K562 (cell line): ENCODE data around the gene MOGAT2. TPM values are rescaled to one million over a fixed set of nuclear protein-coding genes. Genes with fewer than 3 reads are reported as not detected.
A peak's percentile ranks its signal among the peaks of the same experiment; 100 is the strongest.

Experiments used
- ATAC-seq: fragments of 200-7000 bp; cut with Tn5 transposase; 3 replicates; pipeline ENCODE4 v1.9.1; 2020; ENCODE audit warnings: moderate library complexity
- BruUV-seq: library from RNA; stranded (reverse); fragments of 400-500 nt; replicated peaks from 2 replicates; lab custom pipeline; 2021; lab: Mats Ljungman, UMichigan
- CTCF ChIA-PET: fragments of 300-600 bp; formaldehyde crosslinking; extraction: SDS; loops from one replicate; lab custom pipeline; 2021; ENCODE audit warnings: low intra/inter-chr PET ratio; lab: Yijun Ruan, JAX
- POLR2A ChIA-PET: fragments of 300-600, 350-650 bp; sonication (Branson Sonifier 250); formaldehyde crosslinking; extraction: SDS; loops from one replicate; lab custom pipeline; 2021; ENCODE audit warnings: antibody characterized with exemption, inconsistent platforms; lab: Yijun Ruan, JAX
- DNase-seq, 4 experiments: peaks; one replicate each; pipeline versions ENCODE4 v3.0.0 to v3.0.0-alpha.2; 2011 to 2018; ENCODE audit warnings: low spot score in 3 of 4, mixed read lengths in 3 of 4; ENCODE audit errors: extremely low read depth in 1 of 4
- FAIRE-seq: peaks from 2 replicates; lab custom pipeline; 2011; peaks lifted over from hg19 to GRCh38; lab: Jason Lieb, UNC
- H2AFZ ChIP-seq: 2 replicates; pipeline ENCODE4 v1.6.0; 2011; ENCODE audit warnings: low read depth, low read length, control low read depth, inconsistent platforms
- H3K27ac ChIP-seq: fragments of 200-600 bp; 3 replicates; pipeline ENCODE4 v1.8.0; 2011; ENCODE audit warnings: low read depth, mild to moderate bottlenecking, control low read depth, inconsistent platforms, low read length, moderate library complexity, mixed read lengths; ENCODE audit errors: extremely low read depth
- H3K27me3 ChIP-seq, 2 experiments: fragments of 300-600 bp in 1 of 2; 2 replicates in 1 of 2; 3 replicates in 1 of 2; pipeline versions ENCODE4 v1.6.0 to v1.8.0; 2011; ENCODE audit warnings: inconsistent platforms in 2 of 2, low read length in 2 of 2, mild to moderate bottlenecking in 1 of 2, mixed read lengths in 1 of 2, moderate library complexity in 1 of 2; ENCODE audit not compliant: control insufficient read depth in 2 of 2, insufficient read depth in 2 of 2
- H3K36me3 ChIP-seq: fragments of 300-600 bp; 3 replicates; pipeline ENCODE4 v1.8.0; 2011; ENCODE audit warnings: mild to moderate bottlenecking, low read length, inconsistent platforms; ENCODE audit not compliant: control insufficient read depth, insufficient read depth
- H3K4me1 ChIP-seq, 2 experiments: fragments of 200-600 bp in 1 of 2; replicated peaks in 1 of 2; 2 replicates in 1 of 2; 3 replicates in 1 of 2; pipeline versions ENCODE4 v1.5.1 to v1.8.0; 2011; ENCODE audit warnings: inconsistent platforms in 2 of 2, low read length in 2 of 2, mild to moderate bottlenecking in 1 of 2, mixed read lengths in 1 of 2, moderate library complexity in 1 of 2; ENCODE audit not compliant: control insufficient read depth in 2 of 2, insufficient read depth in 2 of 2
- H3K4me2 ChIP-seq: 2 replicates; pipeline ENCODE4 v1.6.1; 2011; ENCODE audit warnings: low read length, control low read depth, inconsistent platforms, mixed read lengths; ENCODE audit not compliant: insufficient read depth
- H3K4me3 ChIP-seq: fragments of 200-600 bp; sonication (generic), shearing (Covaris generic); 2 replicates; pipeline ENCODE4 v1.5.1; 2016; ENCODE audit warnings: control low read depth, inconsistent platforms
- H3K79me2 ChIP-seq: fragments of 200-600 bp; 3 replicates; pipeline ENCODE4 v1.8.0; 2011; ENCODE audit warnings: low read length, inconsistent platforms; ENCODE audit not compliant: control insufficient read depth, insufficient read depth
- H3K9ac ChIP-seq, 2 experiments: 2 replicates each; pipeline versions ENCODE4 v1.6.0 to v1.6.1; 2011; ENCODE audit warnings: low read depth in 2 of 2, low read length in 2 of 2, control low read depth in 1 of 2, inconsistent platforms in 1 of 2, mild to moderate bottlenecking in 1 of 2, mixed read lengths in 1 of 2; ENCODE audit not compliant: insufficient read depth in 1 of 2
- H3K9me1 ChIP-seq: one replicate; pipeline ENCODE4 v1.6.0; 2011; ENCODE audit warnings: inconsistent platforms, mild to moderate bottlenecking, low read length, moderate library complexity; ENCODE audit not compliant: control insufficient read depth, insufficient read depth
- H3K9me3 ChIP-seq: replicated peaks from 2 replicates; pipeline ENCODE4 v1.5.1; 2011; ENCODE audit warnings: low read depth, low read length, inconsistent platforms; ENCODE audit not compliant: control insufficient read depth, insufficient read depth
- H4K20me1 ChIP-seq: replicated peaks from 2 replicates; pipeline ENCODE4 v1.6.1; 2011; ENCODE audit warnings: low read length, inconsistent platforms, mixed read lengths; ENCODE audit not compliant: control insufficient read depth, insufficient read depth
- ADNP ChIP-seq: fragments of 200-800 bp; sonication (Bioruptor generic); IDR thresholded peaks from 2 replicates; pipeline ENCODE4 v1.6.1; 2016; ENCODE audit warnings: missing genetic modification characterization, missing compliant biosample characterization
- ARID2 ChIP-seq: fragments of 450-650 bp; IDR thresholded peaks from 2 replicates; pipeline ENCODE4 v1.6.1; 2017; ENCODE audit warnings: antibody characterized with exemption, mild to moderate bottlenecking
- BRF1 ChIP-seq: IDR thresholded peaks from 3 replicates; pipeline ENCODE4 v1.6.1; 2011; ENCODE audit warnings: borderline replicate concordance, mild to moderate bottlenecking; ENCODE audit not compliant: insufficient read length; ENCODE audit errors: extremely low read depth
- CBX1 ChIP-seq: sonication (generic); IDR thresholded peaks from 2 replicates; pipeline ENCODE4 v1.6.1; 2016; ENCODE audit warnings: antibody characterized with exemption, low read depth, mild to moderate bottlenecking
- CHCHD3 ChIP-seq: fragments of 250-450 bp; sonication (Bioruptor Pico); IDR thresholded peaks from 2 replicates; pipeline ENCODE4 v2.1.2; 2022; ENCODE audit warnings: mild to moderate bottlenecking
- EP300 ChIP-seq: IDR thresholded peaks from 2 replicates; pipeline ENCODE4 v1.6.1; 2012; ENCODE audit warnings: low read length, improper control_type of control experiment
- GABPB1 ChIP-seq: sonication (generic); formaldehyde crosslinking; IDR thresholded peaks from 2 replicates; pipeline ENCODE4 v1.8.0; 2022; ENCODE audit warnings: mild to moderate bottlenecking, missing genetic modification reagents
- JUN ChIP-seq, 2 experiments: sonication (generic) in 1 of 2; formaldehyde crosslinking in 1 of 2; IDR thresholded peaks; 2 replicates each; pipeline versions ENCODE4 v1.6.1 to v1.8.0; 2012 to 2022; ENCODE audit warnings: borderline replicate concordance in 2 of 2, mild to moderate bottlenecking in 2 of 2, improper control_type of control experiment in 1 of 2, low read depth in 1 of 2, low read length in 1 of 2, missing genetic modification reagents in 1 of 2
- MTF1 ChIP-seq: fragments of 250-450 bp; sonication (Bioruptor Pico); IDR thresholded peaks from 2 replicates; pipeline ENCODE4 v1.9.0; 2021; ENCODE audit warnings: moderate library complexity, mild to moderate bottlenecking, inconsistent platforms, borderline replicate concordance
- NCOA2 ChIP-seq, 2 experiments: fragments of 450-650 bp; IDR thresholded peaks; 2 replicates each; pipeline ENCODE4 v1.6.1; 2018; ENCODE audit warnings: mild to moderate bottlenecking in 2 of 2, moderate library complexity in 1 of 2; ENCODE audit not compliant: partially characterized antibody in 2 of 2
- NR2F6 ChIP-seq: fragments of 450-650 bp; formaldehyde crosslinking; IDR thresholded peaks from 2 replicates; pipeline ENCODE4 v1.4.0; 2020; ENCODE audit warnings: mild to moderate bottlenecking
- RNF219 ChIP-seq: fragments of 250-450 bp; sonication (Bioruptor Pico); IDR thresholded peaks from 2 replicates; pipeline ENCODE4 v1.5.0; 2022; ENCODE audit warnings: mild to moderate bottlenecking
- SMARCA5 ChIP-seq: fragments of 450-650 bp; IDR thresholded peaks from 2 replicates; pipeline ENCODE4 v1.6.1; 2016
- TBP ChIP-seq: optimal IDR thresholded peaks from 2 replicates; pipeline ENCODE3; 2011; ENCODE audit warnings: low read depth, low read length, improper control_type of control experiment
- TRIM28 ChIP-seq: fragments of 450-650 bp; IDR thresholded peaks from 2 replicates; pipeline ENCODE4 v1.6.1; 2017
- ZBTB43 ChIP-seq: sonication (generic); formaldehyde crosslinking; IDR thresholded peaks from 2 replicates; pipeline ENCODE4 v1.8.0; 2023; ENCODE audit warnings: mild to moderate bottlenecking, missing genetic modification reagents
- ZFP1 ChIP-seq: fragments of 450-650 bp; formaldehyde crosslinking; IDR thresholded peaks from 2 replicates; pipeline ENCODE4 v1.4.0; 2020; ENCODE audit warnings: mild to moderate bottlenecking, mixed read lengths
- ZNF175 ChIP-seq: fragments of 200-800 bp; sonication (Bioruptor generic); IDR thresholded peaks from 2 replicates; pipeline ENCODE4 v1.6.1; 2016; ENCODE audit warnings: low read depth, mild to moderate bottlenecking, missing genetic modification characterization, missing compliant biosample characterization
- ZNF445 ChIP-seq: fragments of 250-450 bp; sonication (Bioruptor Pico); IDR thresholded peaks from 2 replicates; pipeline ENCODE4 v1.4.0; 2020; ENCODE audit warnings: low read depth, mild to moderate bottlenecking, moderate library complexity
- WGBS: fragments of 100-300 bp; shearing (Covaris generic); methylation state at CpG from one replicate; pipeline ENCODE4 v1.1.6; 2016; ENCODE audit warnings: low coverage, mixed read lengths; ENCODE audit not compliant: insufficient coverage; ENCODE audit errors: missing lambda C conversion rate; 5-methylcytosine and 5-hydroxymethylcytosine counted together
- in situ Hi-C: fragments of 300-500 bp; cut with MboI; formaldehyde crosslinking; loops from 4 replicates; pipeline ENCODE4 v1.15.0; 2018; ENCODE audit warnings: inconsistent platforms, mixed read lengths
- intact Hi-C: fragments of 100-400 bp; cut with micrococcal nuclease; formaldehyde crosslinking; loops from 2 replicates; pipeline ENCODE4 v1.14.2; 2022
- polyA plus RNA-seq, 8 experiments: library from polyadenylated mRNA; depleted of rRNA in 4 of 8; stranded (reverse) in 5 of 8; unstranded in 3 of 8; fragments of >200 nt; fragmentation: Nextera tagmentation in 2 of 8; fragmentation: Illumina TruSeq in 1 of 8; extraction: Ambion mirVana in 2 of 8; extraction: Trizol in 1 of 8; gene quantifications; 2 replicates each; pipeline versions ENCODE4 v1.2.1 to v1.2.3, GENCODE V29; 2011 to 2014; ENCODE audit warnings: inconsistent platforms in 1 of 8, missing spikeins in 1 of 8
- total RNA-seq, 7 experiments: library from RNA; depleted of rRNA in 6 of 7; stranded (reverse); fragments of >200 nt in 6 of 7; fragmentation: Illumina TruSeq in 2 of 7; extraction: Trizol in 2 of 7; gene quantifications; 2 replicates each; pipeline versions ENCODE4 v1.2.1 to v1.2.3, GENCODE V29; 2011 to 2021; ENCODE audit warnings: low replicate concordance in 1 of 7

MOGAT2 gene
- total and polyA plus RNA-seq, 9 of the 15 experiments (the other 6 are each of a cell fraction or from before 2014, with no cell fraction given) = 0.09 TPM; not detected in 7

- TF ChIP-seq RNF219 (no peak), ZFP1 (CRISPR knock-in tag) (no peak), TBP (no peak), EP300 (no peak), NR2F6 (CRISPR knock-in tag) (no peak), NCOA2 (IDR thresholded peaks at IDR 0.05; ENCODE audit: partially characterized antibody in 2 of 2) (no peak), ZNF175 (no peak), BRF1 (no peak), JUN (IDR thresholded peaks at IDR 0.05; ENCODE audit: borderline replicate concordance, low read depth, low read length) (no peak), JUN (CRISPR knock-in tag; IDR thresholded peaks at IDR 0.05; ENCODE audit: borderline replicate concordance) (no peak)
Observed at GRCh38 chr11:75767228-75767572, 49.6 kb downstream of the MOGAT2 start (continued).

GRCh38 chr11:75767793-75768111 is 50.1 kb downstream of the MOGAT2 start:
- Histone ChIP-seq H3K9me3 (no peaks in the 10 kb centered on the region), H3K79me2 (no peaks in the 10 kb centered on the region), H3K9ac (0 out of 4 replicates have a peak overlapping the region, but pooled peaks of 1 of the 2 experiments have one; percentile 63), H2AFZ (peak overlapping the region; percentile 98), H3K4me2 (peak overlapping the region; percentile 74), H4K20me1 (no peaks in the 10 kb centered on the region), H3K4me1 (peaks cover 20 to 30% of the 10 kb centered on the region in 2 experiments), H3K9me1 (no peaks in the 10 kb centered on the region), H3K36me3 (no peaks in the 10 kb centered on the region), H3K27ac (peak overlapping the region; percentile 93), H3K27me3 (peaks cover 7 to 10% of the 10 kb centered on the region in 2 experiments; a peak in 4 of 5 replicates), H3K4me3 (peak overlapping the region; percentile 45; the same call in 1 of the 2 replicates)
- ChIA-PET POLR2A (no interaction called here), CTCF (interaction anchor here (0.6 to 2.4 kb wide), 3 partner anchors 45 to 62 kb away, joined by 6 to 10 read pairs (median 7); no protein-coding TSS in a partner anchor)
- WGBS = 17% methylated on average over 1 of the region's 1 CpG
- FAIRE-seq (no peak), DNase-seq (no peak), ATAC-seq (no peak)
- in situ Hi-C loops = no loop called here
- intact Hi-C loops = loop anchor here (1.0 kb wide), 2 partner anchors 44 to 220 kb away; no protein-coding TSS in a partner anchor
- no TSS peak for BruUV-seq
- no peak for TF ChIP-seq TRIM28
- TF ChIP-seq CBX1 = peak; percentile 48; the same call in 1 of the 2 replicates
- TF ChIP-seq MTF1 = no peak
- TF ChIP-seq ARID2 = no peak
- TF ChIP-seq ZNF445 (CRISPR knock-in tag) = no peak
- no peak for TF ChIP-seq CHCHD3 (CRISPR knock-in tag)
- 0 out of 2 replicates have a peak, but pooled peaks have one; percentile 6 for TF ChIP-seq ZBTB43 (CRISPR knock-in tag)
- no peak for TF ChIP-seq GABPB1
- peak; percentile 96; the same call in 1 of the 2 replicates for TF ChIP-seq SMARCA5
- TF ChIP-seq ADNP (tag) = peak; percentile 96
